Trophoblast cell (in vitro differentiated cells and primary cell): Measurements from ENCODE around the gene CSRNP2.
A peak's percentile ranks its signal among the peaks of the same experiment; 100 is the strongest.

Experiments
- DNase-seq, 2 donors: peaks; one replicate each; pipeline ENCODE4 v3.0.0-alpha.2; 2016
- H2AFZ ChIP-seq: 2 replicates; pipeline ENCODE4 v1.6.1; 2013; ENCODE audit warnings: low read length, moderate library complexity, mild to moderate bottlenecking; ENCODE audit not compliant: insufficient read depth, poor library complexity
- H2AK5ac ChIP-seq: 2 replicates; pipeline ENCODE4 v1.6.1; 2013; ENCODE audit warnings: mild to moderate bottlenecking, low read length
- H2BK120ac ChIP-seq: 2 replicates; pipeline ENCODE4 v1.6.1; 2013; ENCODE audit warnings: low read length, mild to moderate bottlenecking, moderate library complexity; ENCODE audit not compliant: insufficient read depth, poor library complexity
- H2BK12ac ChIP-seq: 2 replicates; pipeline ENCODE4 v1.6.1; 2013; ENCODE audit warnings: mild to moderate bottlenecking, low read length, moderate library complexity
- H2BK5ac ChIP-seq: 2 replicates; pipeline ENCODE4 v1.6.1; 2013; ENCODE audit warnings: low read length, low read depth, moderate library complexity, mild to moderate bottlenecking; ENCODE audit not compliant: poor library complexity
- H3K14ac ChIP-seq: 2 replicates; pipeline ENCODE4 v1.6.1; 2013; ENCODE audit warnings: mild to moderate bottlenecking, low read length
- H3K18ac ChIP-seq: 2 replicates; pipeline ENCODE4 v1.6.1; 2013; ENCODE audit warnings: mild to moderate bottlenecking, low read length
- H3K23ac ChIP-seq: 2 replicates; pipeline ENCODE4 v1.6.1; 2013; ENCODE audit warnings: low read length
- H3K27ac ChIP-seq: 2 replicates; pipeline ENCODE4 v1.5.1; 2013; ENCODE audit warnings: low read depth, mild to moderate bottlenecking, inconsistent platforms, low read length, moderate library complexity
- H3K27me3 ChIP-seq: 2 replicates; pipeline ENCODE4 v1.6.1; 2013; ENCODE audit warnings: inconsistent platforms, mild to moderate bottlenecking, low read length, moderate library complexity; ENCODE audit not compliant: insufficient read depth
- H3K36me3 ChIP-seq, 2 experiments: 1 replicate in 1 of 2; 2 replicates in 1 of 2; pipeline ENCODE4 v1.6.1; 2013; ENCODE audit warnings: low read length in 2 of 2, mild to moderate bottlenecking in 2 of 2, moderate library complexity in 1 of 2; ENCODE audit not compliant: insufficient read depth in 2 of 2, control insufficient read depth in 1 of 2
- H3K4ac ChIP-seq: 2 replicates; pipeline ENCODE4 v1.6.1; 2013; ENCODE audit warnings: low read depth, mild to moderate bottlenecking, low read length, moderate library complexity
- H3K4me1 ChIP-seq, 2 experiments: 1 replicate in 1 of 2; 2 replicates in 1 of 2; pipeline ENCODE4 v1.6.1; 2013; ENCODE audit warnings: low read length in 2 of 2, mild to moderate bottlenecking in 2 of 2, moderate library complexity in 1 of 2; ENCODE audit not compliant: insufficient read depth in 2 of 2, control insufficient read depth in 1 of 2
- H3K4me2 ChIP-seq: 2 replicates; pipeline ENCODE4 v1.6.1; 2013; ENCODE audit warnings: inconsistent platforms, mild to moderate bottlenecking, low read length, moderate library complexity
- H3K4me3 ChIP-seq: 2 replicates; pipeline ENCODE4 v1.5.1; 2013; ENCODE audit warnings: mild to moderate bottlenecking, low read depth, low read length, inconsistent platforms
- H3K79me1 ChIP-seq: one replicate; pipeline ENCODE4 v1.6.1; 2013; ENCODE audit warnings: low read length
- H3K79me2 ChIP-seq: 2 replicates; pipeline ENCODE4 v1.6.1; 2013; ENCODE audit warnings: low read length, mild to moderate bottlenecking; ENCODE audit not compliant: control insufficient read depth, insufficient read depth, poor library complexity
- H3K9ac ChIP-seq: 2 replicates; pipeline ENCODE4 v1.6.1; 2013; ENCODE audit warnings: mild to moderate bottlenecking, low read length
- H3K9me3 ChIP-seq: 2 replicates; pipeline ENCODE4 v1.6.1; 2013; ENCODE audit warnings: low read depth, mild to moderate bottlenecking, control low read depth, inconsistent platforms, low read length; ENCODE audit not compliant: insufficient read depth
- H4K12ac ChIP-seq: 2 replicates; pipeline ENCODE4 v1.6.1; 2013; ENCODE audit warnings: low read depth, mild to moderate bottlenecking, low read length, moderate library complexity
- H4K8ac ChIP-seq: 2 replicates; pipeline ENCODE4 v1.6.1; 2013; ENCODE audit warnings: low read depth, mild to moderate bottlenecking, low read length, moderate library complexity
- H4K91ac ChIP-seq: one replicate; pipeline ENCODE4 v1.6.1; 2013; ENCODE audit warnings: low read depth, mild to moderate bottlenecking, low read length, moderate library complexity
- WGBS: extraction: QIAGEN DNeasy Blood & Tissue Kit; methylation state at CpG from one replicate; pipeline ENCODE4 v1.1.7; 2013; ENCODE audit warnings: missing lambda C conversion rate; ENCODE audit not compliant: insufficient read length, insufficient coverage; ENCODE audit errors: extremely low coverage; 5-methylcytosine and 5-hydroxymethylcytosine counted together

Gene CSRNP2

DNA sequence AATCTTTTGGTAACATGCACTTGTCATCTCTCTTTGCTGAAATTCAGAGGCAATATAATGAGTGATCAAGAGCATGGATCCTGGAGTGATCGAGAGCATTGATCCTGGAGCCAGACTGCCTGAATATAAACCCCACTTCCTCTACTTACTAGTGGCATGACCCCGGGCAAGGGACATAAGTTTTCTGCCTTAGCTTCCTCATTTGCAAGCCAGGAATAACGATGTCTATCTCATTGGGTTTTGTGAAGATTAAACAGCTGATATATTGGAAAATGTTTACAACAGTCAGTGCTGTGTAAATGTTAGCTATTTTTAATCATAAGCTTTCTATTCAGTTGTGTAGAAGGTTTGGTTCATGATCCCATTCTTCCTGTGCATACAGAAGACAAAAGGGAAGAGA is 2.4 kb upstream of the CSRNP2 start:
- H3K23ac ChIP-seq: no peak overlapping the region
- H3K18ac ChIP-seq: no peak overlapping the region
- H4K91ac ChIP-seq: no peak overlapping the region
- no peak overlapping the region for H3K4me3 ChIP-seq
- H2BK12ac ChIP-seq: no peak overlapping the region
- H2AFZ ChIP-seq: no peak overlapping the region
- H3K4ac ChIP-seq: no peak overlapping the region
- no peak overlapping the region for H2AK5ac ChIP-seq
- H3K4me2 ChIP-seq: no peak overlapping the region
- WGBS: no CpG with 5 or more reads among the region's 3 CpGs
- H2BK120ac ChIP-seq: no peak overlapping the region
- peaks cover 6 to 7% of the 10 kb centered on the region in 2 experiments for H3K4me1 ChIP-seq
- peak in 1 of 2 donors; percentile 28 for DNase-seq
- peaks cover 10% of the 10 kb centered on the region for H3K79me2 ChIP-seq
- peaks cover 10% of the 10 kb centered on the region for H3K79me1 ChIP-seq
- H3K27ac ChIP-seq: no peak overlapping the region
- no peak overlapping the region for H2BK5ac ChIP-seq
- H3K36me3 ChIP-seq: peaks cover 1 to 2% of the 10 kb centered on the region in 2 experiments
- no peak overlapping the region for H4K12ac ChIP-seq
- no peaks in the 10 kb centered on the region for H3K27me3 ChIP-seq
- no peak overlapping the region for H4K8ac ChIP-seq
- no peak overlapping the region for H3K14ac ChIP-seq
- H3K9me3 ChIP-seq: no peaks in the 10 kb centered on the region
- no peak overlapping the region for H3K9ac ChIP-seq

DNA sequence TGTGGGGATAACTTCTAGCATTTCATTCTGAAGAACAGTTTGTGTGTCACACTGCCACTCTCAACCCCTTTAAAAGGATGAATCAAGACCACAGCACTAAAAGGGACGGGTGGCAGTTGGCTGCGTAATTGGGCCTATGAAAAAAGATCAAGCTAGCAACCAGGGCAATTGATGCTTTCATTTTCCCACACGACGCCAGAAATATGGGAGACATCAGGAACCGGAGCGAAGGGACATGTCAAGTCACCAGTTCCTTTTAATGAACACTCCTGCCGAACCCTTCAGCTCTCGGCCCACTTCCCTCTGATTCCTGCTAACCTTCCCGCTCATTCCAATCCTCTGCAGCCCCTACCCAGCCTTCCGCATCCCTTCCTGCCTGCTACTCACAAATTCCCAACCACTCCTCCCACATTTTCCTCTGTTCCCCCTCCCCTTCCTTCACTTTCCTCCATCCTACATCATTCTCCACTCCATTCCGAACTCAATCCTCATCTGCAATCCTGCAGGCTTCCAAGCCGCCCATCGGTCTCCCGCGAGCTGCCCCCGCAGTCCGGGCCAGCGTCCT is 753 bp downstream of the CSRNP2 start:
- Histone ChIP-seq H3K18ac (peak overlapping the region; percentile 83), H3K79me2 (peaks cover 10% of the 10 kb centered on the region), H4K12ac (peak overlapping the region; percentile 60), H3K27me3 (no peaks in the 10 kb centered on the region), H2BK120ac (peak overlapping the region; percentile 14), H3K4ac (peak overlapping the region; percentile 78), H3K4me1 (peaks cover 7 to 10% of the 10 kb centered on the region in 2 experiments), H3K14ac (peak overlapping the region; percentile 93), H2BK12ac (no peak overlapping the region), H3K36me3 (no peaks in the 10 kb centered on the region), H4K8ac (peak overlapping the region; percentile 86), H3K4me2 (peak overlapping the region; percentile 89), H2BK5ac (peak overlapping the region; percentile 38), H3K9me3 (no peaks in the 10 kb centered on the region), H2AK5ac (peak overlapping the region; percentile 80), H3K9ac (peak overlapping the region; percentile 87), H3K27ac (peak overlapping the region; percentile 89), H3K4me3 (peak overlapping the region; percentile 92), H4K91ac (peak overlapping the region; percentile 80), H3K23ac (no peak overlapping the region), H3K79me1 (peaks cover 10% of the 10 kb centered on the region), H2AFZ (peak overlapping the region; percentile 68)
- DNase-seq: peak in 1 of 2 donors; percentile 40
- 100% methylated on average over 1 of the region's 18 CpGs for whole genome bisulfite sequencing

DNA sequence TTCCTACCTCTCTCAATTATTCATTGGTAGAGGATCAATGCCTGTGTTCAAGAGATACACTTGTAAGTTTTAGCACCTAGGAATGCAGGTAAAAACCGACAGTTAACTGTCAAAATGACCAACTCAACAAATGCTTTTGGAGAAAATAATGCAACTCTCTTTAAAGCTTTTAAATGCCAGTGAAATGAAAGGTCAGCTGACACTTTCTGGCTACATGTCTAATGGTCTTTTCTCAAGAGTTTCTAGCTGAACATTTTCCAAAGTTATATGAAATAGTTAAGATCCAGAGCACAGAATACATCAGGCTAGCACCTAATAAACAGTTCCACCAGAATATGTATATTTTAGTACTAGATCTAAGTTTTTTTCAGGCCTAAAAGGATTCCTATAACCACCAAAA is 2.0 kb downstream of the CSRNP2 start:
- Histone ChIP-seq H3K9me3 (no peaks in the 10 kb centered on the region), H3K4me2 (no peak overlapping the region), H4K12ac (no peak overlapping the region), H3K23ac (no peak overlapping the region), H4K8ac (no peak overlapping the region), H3K14ac (no peak overlapping the region), H2BK12ac (no peak overlapping the region), H3K4me3 (no peak overlapping the region), H3K79me1 (peaks cover 10% of the 10 kb centered on the region), H3K79me2 (peaks cover 12% of the 10 kb centered on the region), H2AK5ac (no peak overlapping the region), H3K36me3 (no peaks in the 10 kb centered on the region), H3K27ac (no peak overlapping the region), H3K27me3 (no peaks in the 10 kb centered on the region), H3K9ac (no peak overlapping the region), H3K18ac (no peak overlapping the region), H3K4me1 (peaks cover 8 to 10% of the 10 kb centered on the region in 2 experiments), H2BK120ac (no peak overlapping the region), H4K91ac (no peak overlapping the region), H2BK5ac (no peak overlapping the region), H3K4ac (no peak overlapping the region), H2AFZ (no peak overlapping the region)
- WGBS: no CpG with 5 or more reads among the region's 1 CpG
- DNase-seq: no peak

DNA sequence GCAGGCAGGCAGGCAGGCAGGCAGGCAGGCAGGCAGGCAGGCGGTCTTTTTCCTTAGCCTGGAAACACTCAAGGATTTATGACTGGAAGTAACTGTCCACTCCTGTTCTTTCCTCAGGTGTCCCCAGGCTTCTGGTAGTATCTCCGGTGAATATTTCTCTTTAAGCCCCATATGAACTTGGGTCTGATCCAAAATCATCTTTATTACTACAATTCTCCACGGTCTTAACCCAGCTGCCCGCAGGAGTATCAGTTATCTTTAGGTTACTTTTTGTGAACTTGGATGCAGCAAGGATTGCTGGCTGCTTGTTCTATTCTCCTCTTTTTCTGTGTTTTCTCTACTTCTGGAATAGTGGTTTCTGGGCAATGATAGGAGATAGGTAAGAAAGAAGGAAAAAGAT is 3.3 kb downstream of the CSRNP2 start:
- Histone ChIP-seq H3K36me3 (peaks cover 6 to 10% of the 10 kb centered on the region in 2 experiments), H3K79me1 (peaks cover 10% of the 10 kb centered on the region), H3K27me3 (no peaks in the 10 kb centered on the region), H2BK120ac (no peak overlapping the region), H4K91ac (no peak overlapping the region), H2BK12ac (no peak overlapping the region), H4K8ac (no peak overlapping the region), H3K4ac (no peak overlapping the region), H3K18ac (no peak overlapping the region), H3K4me2 (no peak overlapping the region), H3K23ac (no peak overlapping the region), H2BK5ac (no peak overlapping the region), H3K9me3 (no peaks in the 10 kb centered on the region), H2AK5ac (no peak overlapping the region), H3K4me3 (no peak overlapping the region), H3K14ac (no peak overlapping the region), H4K12ac (no peak overlapping the region), H3K9ac (no peak overlapping the region), H3K79me2 (peaks cover 14% of the 10 kb centered on the region), H3K27ac (no peak overlapping the region), H3K4me1 (peaks cover 11 to 12% of the 10 kb centered on the region in 2 experiments), H2AFZ (no peak overlapping the region)
- no peak for DNase-seq
- WGBS: no CpG with 5 or more reads among the region's 4 CpGs
